Measurements from ENCODE around the gene RELT. TPM values are rescaled to one million over a fixed set of nuclear protein-coding genes. Genes with fewer than 3 reads are reported as not detected.

RELT gene
- total RNA-seq, 1 experiment from 2014 or later = 13.8 TPM

DNA sequence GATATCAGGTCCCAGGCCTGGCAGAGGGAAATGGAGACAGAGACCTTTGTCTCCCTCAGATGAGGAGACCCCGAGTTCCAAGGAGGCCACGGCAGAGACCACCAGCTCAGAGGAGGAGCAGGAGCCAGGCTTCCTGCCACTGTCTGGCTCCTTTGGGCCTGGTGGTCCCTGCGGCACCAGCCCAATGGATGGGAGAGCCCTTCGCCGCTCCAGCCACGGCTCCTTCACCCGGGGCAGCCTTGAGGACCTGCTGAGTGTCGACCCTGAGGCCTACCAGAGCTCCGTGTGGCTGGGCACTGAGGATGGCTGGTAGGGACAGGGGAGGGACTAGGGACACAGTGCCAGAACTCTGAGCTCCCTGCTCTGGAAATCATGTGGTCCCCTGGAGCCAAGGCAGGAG is 13.1 kb upstream of the RELT start:
- peaks cover 0 to 14% of the 10 kb centered on the region in 2 experiments; a peak in 1 of 4 replicates for H3K4me1 ChIP-seq (ENCODE audit: control insufficient read depth in 1 of 2, insufficient read depth in 2 of 2, low read length in 2 of 2)
- BruUV-seq (replicated peaks) = no TSS peak
- ATAC-seq (no peak), DNase-seq (ENCODE audit: low read depth, low spot score) (no peak)
- H3K27me3 ChIP-seq (ENCODE audit: insufficient read depth, low read length) = no peaks in the 10 kb centered on the region
- H3K9me3 ChIP-seq (ENCODE audit: control insufficient read depth in 1 of 2, insufficient read depth in 1 of 2, low read depth in 1 of 2, low read length in 2 of 2) = no peaks in the 10 kb centered on the region
- no peaks in the 10 kb centered on the region for H3K79me2 ChIP-seq (ENCODE audit: insufficient read depth, low read length)
- no peaks in the 10 kb centered on the region for H4K20me1 ChIP-seq (ENCODE audit: insufficient read depth)
- no peak overlapping the region for H3K27ac ChIP-seq (ENCODE audit: low read depth, low read length)
- RAD21 ChIA-PET (ENCODE audit: low non-redundant PET in 1 of 2, low total read pairs in 2 of 2, uncharacterized antibody in 2 of 2, unreplicated experiment in 2 of 2) = no interaction called here
- POLR2A ChIA-PET = no interaction called here
- H3K4me3 ChIP-seq (replicated peaks in 1 of 2; ENCODE audit: low read depth in 1 of 2, low read length in 2 of 2) = no peak overlapping the region
- H2AFZ ChIP-seq (ENCODE audit: low read depth, low read length, poor library complexity, severe bottlenecking) = no peak overlapping the region
- no peak overlapping the region for H3K4me2 ChIP-seq (ENCODE audit: low read length)
- intact Hi-C loops (cut with micrococcal nuclease) = no loop called here
- no peaks in the 10 kb centered on the region for H3K9me2 ChIP-seq (ENCODE audit: insufficient read depth)
- TF ChIP-seq EZH2phosphoT487 (IDR thresholded peaks at IDR 0.05; ENCODE audit: borderline replicate concordance) (no peak), EGR1 (IDR thresholded peaks at IDR 0.05; ENCODE audit: low read depth) (no peak), TCF7L2 (IDR thresholded peaks at IDR 0.05; ENCODE audit: borderline replicate concordance, extremely low read depth, insufficient read depth, insufficient read length) (no peak), POLR2AphosphoS5 (IDR thresholded peaks at IDR 0.05; ENCODE audit: low read depth, low read length) (no peak), ZNF274 (IDR thresholded peaks at IDR 0.05; ENCODE audit: low read depth, low read length) (no peak), ELF1 (IDR thresholded peaks at IDR 0.05; ENCODE audit: borderline replicate concordance, low read depth) (no peak), CBX3 (IDR thresholded peaks at IDR 0.05; ENCODE audit: low read depth) (no peak), CEBPB (IDR thresholded peaks at IDR 0.05; ENCODE audit: low read depth) (no peak), SP1 (IDR thresholded peaks at IDR 0.05; ENCODE audit: low read depth) (no peak), SIN3A (IDR thresholded peaks at IDR 0.05; ENCODE audit: low read depth) (no peak)
- TF ChIP-seq, protein P1, sequence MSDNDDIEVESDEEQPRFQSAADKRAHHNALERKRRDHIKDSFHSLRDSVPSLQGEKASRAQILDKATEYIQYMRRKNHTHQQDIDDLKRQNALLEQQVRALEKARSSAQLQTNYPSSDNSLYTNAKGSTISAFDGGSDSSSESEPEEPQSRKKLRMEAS (IDR thresholded peaks at IDR 0.05) = no peak
- TF ChIP-seq, protein P2, sequence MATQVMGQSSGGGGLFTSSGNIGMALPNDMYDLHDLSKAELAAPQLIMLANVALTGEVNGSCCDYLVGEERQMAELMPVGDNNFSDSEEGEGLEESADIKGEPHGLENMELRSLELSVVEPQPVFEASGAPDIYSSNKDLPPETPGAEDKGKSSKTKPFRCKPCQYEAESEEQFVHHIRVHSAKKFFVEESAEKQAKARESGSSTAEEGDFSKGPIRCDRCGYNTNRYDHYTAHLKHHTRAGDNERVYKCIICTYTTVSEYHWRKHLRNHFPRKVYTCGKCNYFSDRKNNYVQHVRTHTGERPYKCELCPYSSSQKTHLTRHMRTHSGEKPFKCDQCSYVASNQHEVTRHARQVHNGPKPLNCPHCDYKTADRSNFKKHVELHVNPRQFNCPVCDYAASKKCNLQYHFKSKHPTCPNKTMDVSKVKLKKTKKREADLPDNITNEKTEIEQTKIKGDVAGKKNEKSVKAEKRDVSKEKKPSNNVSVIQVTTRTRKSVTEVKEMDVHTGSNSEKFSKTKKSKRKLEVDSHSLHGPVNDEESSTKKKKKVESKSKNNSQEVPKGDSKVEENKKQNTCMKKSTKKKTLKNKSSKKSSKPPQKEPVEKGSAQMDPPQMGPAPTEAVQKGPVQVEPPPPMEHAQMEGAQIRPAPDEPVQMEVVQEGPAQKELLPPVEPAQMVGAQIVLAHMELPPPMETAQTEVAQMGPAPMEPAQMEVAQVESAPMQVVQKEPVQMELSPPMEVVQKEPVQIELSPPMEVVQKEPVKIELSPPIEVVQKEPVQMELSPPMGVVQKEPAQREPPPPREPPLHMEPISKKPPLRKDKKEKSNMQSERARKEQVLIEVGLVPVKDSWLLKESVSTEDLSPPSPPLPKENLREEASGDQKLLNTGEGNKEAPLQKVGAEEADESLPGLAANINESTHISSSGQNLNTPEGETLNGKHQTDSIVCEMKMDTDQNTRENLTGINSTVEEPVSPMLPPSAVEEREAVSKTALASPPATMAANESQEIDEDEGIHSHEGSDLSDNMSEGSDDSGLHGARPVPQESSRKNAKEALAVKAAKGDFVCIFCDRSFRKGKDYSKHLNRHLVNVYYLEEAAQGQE (IDR thresholded peaks at IDR 0.05; ENCODE audit: low read depth) = no peak
- CTCF ChIA-PET = no interaction called here
- no peak overlapping the region for H3K9ac ChIP-seq (ENCODE audit: low read length)
- no peaks in the 10 kb centered on the region; a peak in 1 of 4 replicates for H3K36me3 ChIP-seq (ENCODE audit: control insufficient read depth in 1 of 2, insufficient read depth in 2 of 2, low read length in 2 of 2)
